NCI-H1105 (cell line): ENCODE measurements around the gene TMEM245.
"Not testable (repeated sequence)": the region's sequence is repeated elsewhere in the genome, so short reads cannot be mapped to it uniquely, and the experiment has no call there.

ENCODE experiments used
- DNase-seq: peaks from one replicate; lab custom pipeline; 2025; lab: John Stamatoyannopoulos, UW

TMEM245 gene

DNA sequence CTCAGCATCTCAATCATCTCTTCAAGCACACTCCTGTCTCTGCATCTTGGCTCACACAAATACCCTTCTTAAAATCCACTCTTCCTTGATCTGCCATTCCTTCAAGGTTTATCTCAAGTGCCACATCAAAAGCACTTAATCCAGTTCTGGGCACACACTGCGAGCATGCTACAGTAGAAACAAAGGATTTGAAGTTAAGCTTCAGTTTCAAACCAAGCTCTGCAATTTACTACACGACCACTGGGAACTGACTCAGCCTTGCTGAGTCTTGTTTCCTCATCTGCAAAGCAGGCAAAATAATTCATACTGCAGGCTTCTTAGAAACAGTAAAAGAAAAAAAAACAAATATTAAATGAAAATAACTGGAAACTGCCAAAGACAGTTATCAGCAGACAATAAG lies 56.0 kb downstream of the TMEM245 start:
- DNase-seq = no peak

DNA sequence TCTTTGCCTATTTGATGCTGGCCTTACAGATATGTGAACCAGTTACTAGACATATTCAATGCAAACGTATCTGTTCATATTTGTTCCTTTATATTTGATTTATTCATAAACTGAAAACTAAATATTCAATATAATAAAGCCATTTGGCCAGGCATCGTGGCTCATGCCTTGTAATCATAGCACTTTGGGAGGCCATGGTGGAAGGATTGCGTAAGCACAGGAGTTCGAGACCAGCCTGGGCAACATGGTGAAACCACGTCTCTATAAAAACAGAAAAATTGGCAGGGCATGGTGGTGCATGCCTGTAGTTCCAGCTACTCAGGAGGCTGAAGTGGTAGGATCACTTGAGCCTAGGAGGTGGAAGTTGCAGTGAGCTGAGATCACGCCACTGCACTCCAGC lies 57.2 kb downstream of the TMEM245 start:
- no peak for DNase-seq

DNA sequence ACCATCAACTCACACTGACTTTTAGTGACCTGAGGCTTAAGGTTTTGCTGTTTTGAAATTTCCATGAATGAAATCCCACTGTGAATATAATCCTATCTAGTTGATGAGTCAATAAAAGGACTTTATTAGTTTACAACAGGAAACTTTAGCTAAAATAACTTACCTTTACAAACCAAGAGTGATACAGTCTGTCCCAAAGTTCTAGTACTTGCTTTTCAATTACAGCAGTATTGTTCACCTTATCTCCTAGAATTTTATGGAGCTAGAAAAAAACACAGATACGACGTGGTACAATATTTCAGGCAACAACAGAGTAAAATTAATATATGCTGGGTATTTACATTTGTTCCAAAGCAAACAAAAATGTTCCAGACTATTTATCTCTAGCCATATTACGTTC lies 59.6 kb downstream of the TMEM245 start:
- DNase-seq = no peak

DNA sequence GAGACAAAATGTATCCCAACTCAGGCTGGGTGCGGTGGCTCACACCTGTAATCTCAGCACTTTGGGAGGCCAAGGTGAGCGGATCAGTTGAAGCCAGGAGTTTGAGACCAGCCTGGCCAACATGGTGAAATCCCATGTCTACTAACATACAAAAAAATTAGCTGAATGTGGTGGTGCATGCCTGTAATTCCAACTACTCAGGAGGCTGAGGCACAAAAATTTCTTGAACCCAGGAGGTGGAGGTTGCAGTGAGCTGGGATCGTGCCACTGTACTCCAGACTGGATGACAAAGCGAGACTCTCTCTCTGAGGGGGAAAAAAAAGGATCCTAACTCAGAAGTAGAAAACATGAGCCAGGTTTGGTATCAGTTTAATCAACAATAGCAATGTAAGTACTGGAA lies 66.6 kb downstream of the TMEM245 start:
- not testable (repeated sequence) for DNase-seq

DNA sequence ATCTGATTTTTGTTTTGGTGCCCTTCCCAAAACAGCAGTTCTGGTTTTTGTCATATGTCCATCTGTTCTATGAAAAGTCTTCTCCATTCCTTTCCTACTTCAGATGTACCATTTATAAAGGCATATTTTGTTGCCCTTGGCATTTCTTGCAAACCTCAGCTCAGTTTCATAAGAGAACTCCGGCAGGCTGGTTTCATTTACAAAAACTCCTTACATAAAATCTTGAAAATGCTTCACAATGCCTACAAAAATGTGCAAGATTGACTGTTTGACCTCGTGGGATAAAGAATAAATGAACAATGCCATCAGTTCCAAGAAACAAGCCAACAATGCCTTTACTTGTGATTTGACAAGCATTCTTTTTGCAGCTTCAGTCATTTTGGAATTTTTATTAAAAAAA lies 67.3 kb downstream of the TMEM245 start:
- DNase-seq = no peak

DNA sequence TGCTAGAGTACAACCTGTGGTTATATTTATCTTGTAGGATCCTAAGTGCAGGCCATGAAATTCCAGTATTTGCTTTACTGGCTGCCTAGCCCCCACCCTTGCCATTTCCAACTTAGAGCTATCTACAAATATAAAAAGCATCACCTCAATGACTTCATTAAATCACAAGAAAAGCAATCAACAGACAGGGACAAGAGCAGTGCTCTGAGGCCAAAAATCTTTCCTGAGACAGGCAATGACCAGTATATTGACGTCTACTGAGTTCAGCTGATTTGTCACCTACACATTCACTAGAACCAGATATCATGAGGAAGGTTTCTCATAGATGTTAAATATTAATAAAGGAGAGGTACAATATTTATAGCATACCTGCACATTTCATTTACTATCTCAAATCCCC lies 68.0 kb downstream of the TMEM245 start:
- DNase-seq = no peak

DNA sequence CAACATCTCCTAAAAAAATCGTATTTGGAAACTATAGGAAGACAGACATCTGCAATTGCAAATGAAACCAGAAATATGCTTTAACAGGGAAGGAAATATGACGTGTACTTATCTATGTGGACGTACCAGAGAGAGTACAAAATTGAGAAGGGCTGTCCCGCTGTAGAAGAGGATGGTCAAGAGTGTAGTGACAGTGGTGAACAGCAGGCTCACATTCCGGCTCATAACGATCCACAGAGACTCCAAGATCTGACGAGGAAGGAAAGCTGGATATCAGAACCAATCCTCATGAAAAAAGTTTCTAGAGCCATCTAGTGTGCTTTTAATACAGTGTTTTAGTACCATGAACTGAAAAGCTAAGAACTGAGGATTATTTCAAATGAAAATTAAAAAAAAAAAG lies 69.3 kb downstream of the TMEM245 start:
- no peak for DNase-seq

DNA sequence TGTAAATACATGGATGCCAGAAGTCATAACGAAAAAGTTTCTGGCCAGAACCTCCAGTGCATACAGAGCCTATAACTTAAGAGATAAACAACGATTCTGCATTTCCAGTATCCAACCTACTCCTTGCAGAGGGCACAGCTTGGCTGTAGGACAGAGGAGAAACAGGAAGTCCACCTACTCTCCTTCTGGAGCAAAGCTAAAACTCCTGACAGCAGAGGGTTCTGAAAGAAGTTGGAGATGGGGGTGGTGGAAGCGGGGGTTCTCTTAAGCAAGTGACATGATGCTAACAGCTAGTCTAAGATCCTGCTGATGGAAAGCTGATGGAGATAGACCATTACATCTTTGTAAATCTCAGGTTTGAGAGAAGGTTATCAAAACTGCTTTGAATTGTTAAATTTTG lies 70.9 kb downstream of the TMEM245 start:
- no peak for DNase-seq

DNA sequence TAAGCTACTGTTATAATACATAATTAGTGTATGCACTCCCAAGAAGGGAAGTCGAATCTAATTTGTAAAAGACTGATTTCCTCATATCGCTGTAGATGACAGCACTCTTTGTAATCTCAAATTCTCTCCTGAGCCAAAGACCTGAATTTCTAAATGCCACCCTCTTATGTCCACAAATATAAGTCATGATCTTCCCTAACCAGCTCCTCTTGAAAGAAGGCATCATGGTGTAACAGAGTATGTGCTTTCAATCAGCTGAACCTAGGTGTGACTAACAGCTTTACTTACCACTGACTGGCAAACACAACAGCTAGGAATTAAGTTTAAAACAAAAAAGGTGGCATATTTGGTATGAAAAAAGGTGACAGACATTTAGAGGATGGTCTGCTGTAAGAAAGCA lies 72.5 kb downstream of the TMEM245 start:
- no peak for DNase-seq

DNA sequence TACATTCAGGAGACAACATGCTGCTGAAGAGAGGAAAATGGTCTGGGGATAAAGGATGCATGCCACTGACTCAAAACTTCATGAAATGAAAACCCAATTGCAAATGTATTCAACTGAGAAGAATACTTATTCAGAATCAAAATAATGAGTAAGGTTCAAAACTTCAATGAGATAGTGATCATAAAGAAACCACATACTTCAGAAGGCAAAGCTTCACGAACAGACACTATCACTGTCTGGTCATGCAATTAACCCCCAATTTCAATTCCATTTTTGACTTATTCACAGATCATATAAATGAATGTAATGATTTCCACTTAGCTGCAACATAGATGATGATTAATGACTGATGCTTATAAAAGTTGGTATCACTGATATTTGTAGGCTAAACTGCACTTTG lies 73.4 kb downstream of the TMEM245 start:
- no peak for DNase-seq

DNA sequence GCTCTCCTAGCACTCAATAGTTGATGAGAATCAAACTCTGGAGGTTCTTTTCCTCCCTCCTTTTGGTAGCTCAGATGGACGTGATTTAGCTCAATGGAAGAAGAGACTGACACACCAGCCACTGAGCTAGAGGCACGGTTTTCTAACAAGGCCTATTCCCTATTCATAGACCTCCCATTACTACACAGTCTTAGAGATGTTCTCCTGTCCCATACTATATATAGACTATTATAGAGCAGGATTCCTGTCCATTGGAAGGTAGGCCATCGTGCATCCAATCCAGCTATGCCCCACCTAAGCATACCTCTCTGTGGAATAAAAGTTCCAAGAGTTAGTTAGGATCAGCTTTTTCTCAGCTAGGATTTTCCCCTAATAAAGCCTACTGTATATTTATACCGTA lies 76.2 kb downstream of the TMEM245 start:
- DNase-seq = no peak

DNA sequence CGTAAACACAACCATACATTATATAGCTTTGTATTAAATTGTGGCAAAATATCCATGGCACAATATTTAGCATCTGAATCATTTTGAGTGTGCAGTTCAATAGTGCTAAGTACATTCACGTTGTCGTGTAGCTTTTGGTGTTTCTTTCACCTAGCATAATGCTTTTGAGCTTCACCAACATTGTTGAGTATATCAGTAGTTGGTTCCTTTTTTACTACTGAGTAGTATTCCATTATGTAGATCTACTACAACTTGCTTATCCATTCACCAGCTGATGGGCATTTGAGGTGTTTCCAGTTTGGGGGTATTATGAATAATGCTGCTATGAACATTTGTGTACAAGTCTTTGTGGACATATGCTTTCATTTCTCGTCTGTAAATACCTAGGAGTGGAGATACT lies 79.2 kb downstream of the TMEM245 start:
- no peak for DNase-seq

DNA sequence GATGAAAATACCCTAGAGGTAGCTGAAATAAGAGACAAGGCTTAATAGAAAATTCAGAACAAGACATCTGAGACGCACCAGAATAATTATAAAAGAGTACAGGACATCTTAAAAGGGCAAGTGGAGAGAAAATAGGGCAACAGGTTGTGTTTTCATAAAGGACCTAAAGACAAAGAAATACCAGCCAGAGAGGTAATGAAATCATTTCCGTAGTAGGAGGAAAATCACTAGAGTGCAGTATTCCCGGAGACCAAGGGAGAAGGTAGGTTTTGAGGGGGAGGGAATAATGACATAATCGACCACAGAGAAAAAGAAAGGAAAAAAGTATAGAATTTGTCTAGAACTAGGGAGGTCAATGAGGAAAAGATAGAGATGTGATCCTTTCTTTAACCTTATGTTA lies 80.2 kb downstream of the TMEM245 start:
- DNase-seq = no peak

DNA sequence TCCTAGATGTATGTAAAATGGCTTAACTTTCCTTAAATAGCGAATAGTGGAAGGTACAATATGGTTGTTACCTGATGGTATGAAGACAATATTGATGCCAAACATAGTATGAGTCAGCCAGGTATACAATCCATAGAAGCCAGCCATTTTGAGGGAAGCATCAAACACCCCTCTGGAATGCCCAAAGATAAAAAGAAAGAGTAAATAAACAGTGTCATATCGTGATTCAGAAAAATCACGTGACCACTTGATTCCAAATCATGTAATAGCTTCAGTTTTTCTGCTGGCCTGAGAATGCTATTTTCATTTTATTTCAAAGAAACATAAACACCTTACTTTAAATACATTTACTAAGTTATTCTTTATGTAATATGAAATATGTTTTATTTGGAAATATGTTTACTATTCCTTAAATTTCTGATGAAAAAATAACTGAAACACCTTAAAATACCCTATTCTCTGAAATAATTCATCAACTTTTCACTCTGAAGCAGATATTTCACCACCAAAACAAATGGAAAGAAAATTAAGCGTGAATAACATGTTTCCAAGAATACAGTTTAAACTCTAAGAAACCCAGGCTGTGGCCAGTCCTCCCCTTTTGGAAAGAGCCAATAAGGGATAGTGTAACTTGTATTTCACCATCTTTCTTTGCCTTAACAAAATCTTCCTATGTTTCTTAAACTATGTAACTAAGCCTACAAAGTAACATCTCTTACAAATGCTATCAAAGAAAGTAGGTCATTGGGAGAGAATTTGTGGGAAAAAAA lies 81.6 kb downstream of the TMEM245 start:
- no peak for DNase-seq

DNA sequence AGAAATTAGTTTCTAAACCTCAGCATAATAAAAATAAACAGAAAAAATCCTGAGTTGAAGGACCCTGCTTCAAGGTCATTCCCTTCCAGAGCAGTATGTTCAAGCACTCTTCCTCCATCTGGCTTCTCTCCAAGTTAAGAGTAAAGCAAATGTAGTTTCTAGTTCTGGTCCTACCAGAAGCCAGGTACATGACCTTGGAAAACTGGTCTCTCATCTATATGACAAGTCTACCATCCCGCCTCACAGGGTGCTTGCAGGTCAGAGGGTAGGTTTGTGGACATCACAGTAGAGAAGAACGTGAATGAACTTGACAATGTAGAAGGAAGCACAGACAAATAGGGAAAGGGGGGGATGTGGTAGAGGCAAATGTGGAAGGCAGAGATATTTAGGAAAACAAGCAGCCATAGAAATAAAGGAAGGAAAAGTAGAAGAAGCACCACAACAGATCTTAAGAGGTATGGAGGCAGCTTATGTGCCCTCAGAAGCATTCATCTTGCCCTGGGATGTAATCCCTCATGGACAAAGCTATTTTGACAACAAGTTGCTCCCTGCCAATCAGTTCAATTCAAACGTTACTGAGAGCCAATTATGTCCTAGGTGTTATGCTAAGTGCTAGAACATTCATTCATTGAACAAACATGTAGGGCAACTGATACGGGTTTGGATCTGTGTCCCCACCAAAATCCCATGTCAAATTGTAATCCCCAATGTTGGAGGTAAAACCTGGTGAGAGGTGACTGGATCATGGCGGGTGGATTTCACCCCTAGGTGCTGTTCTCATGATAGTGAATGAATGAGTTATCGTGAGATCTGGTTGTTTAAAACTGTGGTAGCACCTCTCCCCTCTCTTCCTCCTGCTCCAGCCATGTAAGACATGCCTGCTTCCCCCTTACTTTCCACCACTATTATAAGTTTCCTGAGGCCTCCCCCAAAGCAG lies 82.7 kb downstream of the TMEM245 start:
- no peak for DNase-seq

DNA sequence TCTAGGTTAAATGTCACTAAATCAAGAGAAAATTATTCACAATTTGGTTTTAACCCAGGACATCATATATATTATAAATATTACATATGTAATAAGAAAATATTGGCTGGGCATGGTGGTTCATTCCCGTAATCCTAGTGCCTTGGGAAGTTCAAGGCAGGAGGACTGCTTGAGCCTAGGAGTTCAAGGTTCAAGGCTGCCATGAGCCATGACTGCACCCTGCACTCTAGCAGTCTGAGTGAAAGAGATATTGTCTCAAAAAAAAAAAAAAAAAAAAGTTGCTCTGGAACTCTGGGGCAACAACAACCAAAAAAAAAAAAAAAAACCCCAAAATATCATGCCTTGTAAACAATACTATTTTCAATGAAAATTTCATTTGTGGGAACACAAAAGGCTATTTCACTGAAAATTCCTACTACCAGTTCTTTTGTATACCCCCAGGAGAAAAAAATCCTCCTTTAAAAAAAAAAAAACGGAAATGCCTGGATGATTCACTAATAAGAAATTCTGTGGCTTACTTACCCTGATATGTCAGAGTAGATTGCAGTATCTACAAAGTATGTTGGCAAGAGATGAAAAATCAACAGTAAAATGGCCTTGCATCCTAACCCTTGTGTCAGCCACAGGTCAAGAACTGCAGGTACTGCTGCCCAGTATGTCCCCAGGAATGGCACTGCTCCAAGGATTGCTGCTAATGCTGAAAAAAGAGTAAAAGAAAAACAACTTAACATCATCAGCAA lies 83.9 kb downstream of the TMEM245 start:
- DNase-seq = no peak

DNA sequence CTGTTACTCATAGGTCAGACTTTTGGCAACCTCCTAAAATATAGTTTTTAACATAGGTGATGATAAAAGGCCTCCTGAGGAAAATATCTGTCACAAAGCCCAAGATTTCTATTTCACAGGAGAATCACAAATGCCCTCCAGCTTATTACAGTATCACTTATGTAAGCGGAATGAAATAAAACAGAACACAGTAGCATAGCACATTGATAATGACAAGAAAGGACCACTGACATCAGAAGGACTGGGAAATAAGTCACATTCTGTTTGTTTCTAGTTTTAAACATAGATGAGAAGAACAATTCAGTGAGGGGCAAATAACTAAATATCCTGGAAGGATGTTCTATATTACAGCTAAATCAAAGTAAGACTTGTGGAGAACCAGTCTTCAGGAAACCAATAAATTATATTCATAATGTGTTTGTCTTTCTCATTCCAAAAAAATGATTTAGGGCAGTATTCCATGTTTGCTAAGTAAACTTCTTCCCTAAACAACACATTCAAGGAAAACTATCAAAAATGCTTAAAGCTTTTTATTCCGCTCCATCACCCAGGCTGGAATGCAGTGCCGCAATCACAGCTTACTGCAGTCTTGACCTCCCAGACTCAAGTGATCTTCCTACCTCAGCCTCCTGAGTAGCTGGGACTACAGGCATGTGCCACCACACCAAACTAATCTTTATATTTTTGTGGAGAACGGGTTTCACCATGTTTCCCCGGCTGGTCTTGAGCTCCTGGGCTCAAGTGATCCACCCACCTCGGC lies 85.6 kb downstream of the TMEM245 start:
- no peak for DNase-seq

DNA sequence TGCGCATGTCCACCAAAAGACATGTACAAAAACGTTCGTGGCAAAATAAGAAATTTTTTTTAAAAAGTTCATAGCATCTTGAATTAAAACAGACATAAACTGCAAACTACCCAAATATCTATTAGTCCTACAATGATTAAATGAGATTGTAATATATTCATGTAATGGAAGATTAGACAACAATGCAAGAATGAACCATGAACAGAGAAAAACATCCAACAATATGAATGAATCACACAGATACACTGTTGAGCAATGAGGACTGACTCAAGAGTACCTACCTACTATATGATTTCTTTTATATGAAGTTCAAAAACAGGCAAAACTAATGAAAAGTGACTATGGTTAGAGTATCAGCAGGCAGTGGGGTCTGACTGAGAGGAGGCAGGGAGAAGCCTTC lies 88.5 kb downstream of the TMEM245 start:
- no peak for DNase-seq

DNA sequence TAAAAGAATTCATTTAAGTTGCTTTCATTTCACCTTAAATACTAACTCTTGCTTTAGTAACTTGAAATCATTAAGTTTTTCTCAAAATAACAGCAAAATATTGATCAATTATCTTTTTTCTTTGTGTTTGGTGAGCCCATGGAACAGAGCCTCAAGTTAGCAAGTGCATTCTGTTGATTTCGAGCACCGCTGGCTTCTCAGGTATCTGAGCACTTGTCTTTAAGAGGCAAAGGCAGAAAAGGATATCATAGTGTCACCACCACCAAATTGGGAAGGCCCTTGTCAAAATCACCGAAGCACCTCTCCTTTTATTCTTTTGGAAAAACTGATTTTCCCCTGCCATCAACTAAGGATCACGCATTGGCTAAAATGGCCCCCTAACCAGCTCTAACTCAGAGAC lies 89.3 kb downstream of the TMEM245 start:
- DNase-seq = no peak

DNA sequence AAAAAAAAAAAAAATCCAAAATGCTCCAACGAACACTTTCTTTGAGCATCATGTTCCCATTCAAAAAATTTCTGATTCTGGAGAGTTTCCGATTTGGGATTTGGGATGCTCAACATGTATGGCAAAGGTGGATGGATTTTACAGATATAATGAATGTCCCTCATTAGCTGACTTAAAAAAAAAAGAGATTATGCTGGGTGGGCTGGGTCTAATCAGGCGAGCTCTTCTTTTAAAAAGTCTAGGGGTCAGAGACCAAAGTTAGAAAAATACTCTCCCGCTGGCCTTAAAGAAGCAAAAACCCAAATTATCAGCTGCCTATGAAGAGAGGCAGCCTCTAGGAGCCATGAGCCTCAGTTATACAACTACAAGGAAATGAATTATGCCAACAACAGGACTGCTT lies 91.3 kb downstream of the TMEM245 start:
- no peak for DNase-seq

DNA sequence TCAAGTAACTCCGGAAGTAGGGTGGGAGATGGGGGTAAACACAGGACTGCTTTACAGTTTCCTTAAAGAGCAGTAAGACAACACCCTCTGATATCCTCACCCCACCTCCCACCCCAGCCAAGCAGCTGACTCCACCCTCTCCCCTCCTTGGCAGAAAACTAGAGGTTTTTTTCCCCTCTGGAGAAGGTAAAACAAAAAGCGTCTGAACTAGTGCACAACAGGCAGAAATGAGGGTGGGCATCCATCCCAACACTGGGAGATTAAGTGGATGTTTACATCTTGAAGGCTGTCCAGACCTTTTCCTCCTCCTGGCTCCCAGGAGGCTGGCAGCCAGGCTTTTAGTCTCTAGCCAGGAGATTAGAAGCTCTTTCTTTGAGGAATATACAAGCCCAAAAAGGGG lies 92.6 kb downstream of the TMEM245 start:
- DNase-seq = no peak

DNA sequence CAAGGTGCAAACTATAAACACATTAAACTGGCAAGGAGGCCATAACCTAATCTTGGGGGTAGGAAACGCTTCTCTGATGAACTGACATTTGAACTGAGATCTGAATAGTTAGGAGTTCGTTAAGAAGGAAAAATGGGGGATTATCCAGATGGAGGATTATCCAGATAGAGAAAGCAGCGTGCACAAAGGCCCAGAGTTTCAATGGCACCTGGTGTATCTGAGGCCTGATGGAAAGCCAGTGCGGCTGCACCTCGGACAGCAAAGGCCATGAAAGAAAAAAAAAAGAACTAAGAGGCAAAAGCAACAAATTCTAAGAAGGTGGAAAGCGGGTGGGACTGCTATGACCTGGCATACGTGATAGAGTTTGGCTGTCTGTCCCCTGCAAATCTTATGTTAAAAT lies 93.4 kb downstream of the TMEM245 start:
- DNase-seq = no peak
